ENCODE data around the gene NPAS4. TPM values are rescaled to one million over a fixed set of nuclear protein-coding genes. Genes with fewer than 3 reads are reported as not detected.

The NPAS4 gene
- total RNA-seq, 4 donors from 2014 or later, result not detected

DNA sequence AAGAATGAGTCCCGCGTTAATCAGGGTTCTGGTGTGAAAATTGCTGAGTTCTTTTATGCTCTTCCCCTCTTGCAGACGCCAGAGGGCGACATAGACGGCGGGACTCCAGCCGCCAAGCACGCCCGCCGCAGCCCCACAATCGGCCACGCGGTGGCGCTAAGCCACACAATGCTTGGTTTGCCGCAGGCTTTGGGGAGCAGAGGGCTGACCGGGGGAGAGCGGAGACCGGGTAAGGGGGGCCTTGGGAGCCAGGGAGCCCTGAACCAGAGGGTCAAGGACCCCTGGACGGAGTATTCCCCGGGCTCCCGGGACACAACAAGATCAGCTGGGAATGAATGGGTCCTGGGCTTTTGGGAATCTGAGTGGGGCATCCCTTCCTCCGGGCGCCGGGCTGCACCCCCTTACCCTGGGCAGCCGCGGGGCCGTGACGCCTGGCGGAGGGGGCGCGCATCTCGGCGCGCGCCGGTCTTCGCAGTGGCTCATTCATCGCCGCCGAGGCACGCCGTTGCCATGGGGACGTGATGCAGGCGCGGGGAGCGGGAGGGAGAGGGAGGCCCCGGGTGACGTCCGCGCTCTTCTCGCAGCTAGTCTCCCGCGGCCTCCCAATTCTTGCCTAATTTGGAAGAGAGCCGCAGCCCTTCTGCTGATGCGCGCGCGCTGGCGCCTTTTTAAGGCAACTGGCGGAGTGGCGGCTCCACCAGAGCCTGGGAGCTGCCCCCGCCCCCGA lies 12.2 kb upstream of the NPAS4 start:
- TF ChIP-seq, protein P1, sequence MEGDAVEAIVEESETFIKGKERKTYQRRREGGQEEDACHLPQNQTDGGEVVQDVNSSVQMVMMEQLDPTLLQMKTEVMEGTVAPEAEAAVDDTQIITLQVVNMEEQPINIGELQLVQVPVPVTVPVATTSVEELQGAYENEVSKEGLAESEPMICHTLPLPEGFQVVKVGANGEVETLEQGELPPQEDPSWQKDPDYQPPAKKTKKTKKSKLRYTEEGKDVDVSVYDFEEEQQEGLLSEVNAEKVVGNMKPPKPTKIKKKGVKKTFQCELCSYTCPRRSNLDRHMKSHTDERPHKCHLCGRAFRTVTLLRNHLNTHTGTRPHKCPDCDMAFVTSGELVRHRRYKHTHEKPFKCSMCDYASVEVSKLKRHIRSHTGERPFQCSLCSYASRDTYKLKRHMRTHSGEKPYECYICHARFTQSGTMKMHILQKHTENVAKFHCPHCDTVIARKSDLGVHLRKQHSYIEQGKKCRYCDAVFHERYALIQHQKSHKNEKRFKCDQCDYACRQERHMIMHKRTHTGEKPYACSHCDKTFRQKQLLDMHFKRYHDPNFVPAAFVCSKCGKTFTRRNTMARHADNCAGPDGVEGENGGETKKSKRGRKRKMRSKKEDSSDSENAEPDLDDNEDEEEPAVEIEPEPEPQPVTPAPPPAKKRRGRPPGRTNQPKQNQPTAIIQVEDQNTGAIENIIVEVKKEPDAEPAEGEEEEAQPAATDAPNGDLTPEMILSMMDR (IDR thresholded peaks at IDR 0.05), result peak; percentile 99 to 100
- no peak for TF ChIP-seq EP300 (IDR thresholded peaks at IDR 0.05)
- no peak for TF ChIP-seq POLR2A (IDR thresholded peaks at IDR 0.05)
- peak in 1 of 3 donors; percentile 29 for TF ChIP-seq POLR2AphosphoS5 (IDR thresholded peaks at IDR 0.05)
- peak; percentile 88 to 92 for DNase-seq (ENCODE audit: low spot score in 2 of 2)
- H3K27me3 ChIP-seq, result peaks cover 54% of the 10 kb centered on the region

DNA sequence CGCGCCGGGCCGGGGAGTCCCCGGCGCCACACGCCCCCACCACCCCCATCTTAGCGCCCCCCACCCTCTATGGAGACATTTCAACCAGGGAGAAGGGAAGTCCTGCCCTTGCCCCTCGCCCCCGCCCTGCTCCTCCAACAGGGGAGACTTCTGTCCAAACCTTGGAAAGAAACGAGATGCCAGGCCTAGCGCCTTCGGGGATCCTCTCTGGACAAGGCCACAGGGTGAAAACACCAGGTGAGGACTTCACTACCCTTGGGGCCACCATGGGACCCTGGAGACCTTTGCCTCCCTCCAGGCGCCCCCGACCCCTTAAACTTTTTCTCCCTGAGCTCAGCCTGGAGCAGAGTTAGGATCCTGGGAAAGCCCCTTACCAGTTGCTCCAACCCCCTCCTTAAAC lies 11.6 kb upstream of the NPAS4 start:
- Histone ChIP-seq H3K27me3 (peaks cover 54% of the 10 kb centered on the region), H3K36me3 (no peaks in the 10 kb centered on the region), H3K27ac (no peak overlapping the region), H3K4me3 (peak overlapping the region; percentile 42), H3K9me3 (no peaks in the 10 kb centered on the region), H3K4me1 (peaks cover 12% of the 10 kb centered on the region)
- DNase-seq (ENCODE audit: low spot score in 2 of 2), result no peak
- WGBS, result 24% methylated on average over 4 of the region's 15 CpGs
- no peak for TF ChIP-seq POLR2A (IDR thresholded peaks at IDR 0.05)
- TF ChIP-seq, protein P1 (IDR thresholded peaks at IDR 0.05), result no peak
- no peak for TF ChIP-seq EP300 (IDR thresholded peaks at IDR 0.05)
- TF ChIP-seq POLR2AphosphoS5 (IDR thresholded peaks at IDR 0.05), result no peak

More for the DNA sequence above, 12.2 kb upstream of the NPAS4 start:
- H3K36me3 ChIP-seq, result no peaks in the 10 kb centered on the region
- H3K4me1 ChIP-seq, result peaks cover 12% of the 10 kb centered on the region
- H3K4me3 ChIP-seq, result peak overlapping the region; percentile 42
- WGBS, result 0% methylated on average over 17 of the region's 63 CpGs
- H3K9me3 ChIP-seq, result no peaks in the 10 kb centered on the region
- no peak overlapping the region for H3K27ac ChIP-seq

DNA sequence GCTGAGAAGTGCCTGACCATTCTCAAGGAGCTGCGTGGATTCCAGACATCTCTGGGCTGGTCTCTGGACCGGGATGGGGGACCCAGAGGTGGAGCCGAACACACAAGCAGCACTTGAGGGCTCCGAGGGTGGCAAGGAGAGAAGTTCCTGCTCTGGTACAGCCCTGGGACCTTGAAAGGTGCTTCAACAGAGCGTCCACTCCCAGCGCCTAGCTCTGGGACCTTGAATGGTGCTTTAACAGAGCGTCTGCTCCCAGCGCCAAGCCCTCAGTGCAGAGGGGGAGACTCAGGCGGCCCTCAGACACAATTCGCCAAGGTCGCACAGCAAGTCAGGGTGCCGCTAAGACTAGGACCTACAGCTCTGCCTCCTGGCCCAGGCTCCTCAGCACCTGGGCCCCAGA lies 10.6 kb upstream of the NPAS4 start:
- TF ChIP-seq, protein P1 (IDR thresholded peaks at IDR 0.05), result no peak
- TF ChIP-seq POLR2A (IDR thresholded peaks at IDR 0.05) (no peak), POLR2AphosphoS5 (IDR thresholded peaks at IDR 0.05) (no peak), EP300 (IDR thresholded peaks at IDR 0.05) (no peak)
- H3K27me3 ChIP-seq, result peaks cover 59% of the 10 kb centered on the region
- H3K4me3 ChIP-seq, result no peak overlapping the region
- 60% methylated on average over 2 of the region's 12 CpGs for WGBS
- H3K9me3 ChIP-seq, result no peaks in the 10 kb centered on the region
- H3K36me3 ChIP-seq, result no peaks in the 10 kb centered on the region
- DNase-seq (ENCODE audit: low spot score in 2 of 2), result no peak
- peaks cover 12% of the 10 kb centered on the region for H3K4me1 ChIP-seq
- H3K27ac ChIP-seq, result no peak overlapping the region

DNA sequence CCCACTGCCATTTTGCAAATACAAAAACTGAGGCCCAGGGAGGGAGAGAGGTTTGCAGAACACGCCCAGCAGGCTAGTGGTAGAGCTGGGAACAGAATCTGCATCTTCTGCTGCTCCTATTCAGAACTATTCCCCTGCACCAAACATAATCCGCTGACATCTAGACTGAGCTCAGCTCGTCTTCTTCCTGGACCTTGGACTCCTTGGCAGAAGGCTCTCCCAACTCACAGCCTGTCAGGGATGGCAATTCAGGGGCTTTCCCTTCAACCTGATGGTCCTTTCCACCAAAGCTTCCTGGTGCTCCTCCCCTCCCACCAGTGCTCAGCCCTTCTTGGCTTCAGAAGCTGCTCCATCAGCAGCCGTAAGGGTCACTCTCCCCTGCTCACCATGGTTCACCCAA lies 9.5 kb upstream of the NPAS4 start:
- Histone ChIP-seq H3K27ac (no peak overlapping the region), H3K4me1 (peaks cover 12% of the 10 kb centered on the region), H3K36me3 (no peaks in the 10 kb centered on the region), H3K4me3 (no peak overlapping the region), H3K9me3 (no peaks in the 10 kb centered on the region), H3K27me3 (peaks cover 59% of the 10 kb centered on the region)
- 76% methylated on average over 3 of the region's 4 CpGs for whole genome bisulfite sequencing
- TF ChIP-seq, protein P1 (IDR thresholded peaks at IDR 0.05), result no peak
- TF ChIP-seq POLR2A (IDR thresholded peaks at IDR 0.05) (no peak), EP300 (IDR thresholded peaks at IDR 0.05) (no peak), POLR2AphosphoS5 (IDR thresholded peaks at IDR 0.05) (no peak)
- no peak for DNase-seq (ENCODE audit: low spot score in 2 of 2)

DNA sequence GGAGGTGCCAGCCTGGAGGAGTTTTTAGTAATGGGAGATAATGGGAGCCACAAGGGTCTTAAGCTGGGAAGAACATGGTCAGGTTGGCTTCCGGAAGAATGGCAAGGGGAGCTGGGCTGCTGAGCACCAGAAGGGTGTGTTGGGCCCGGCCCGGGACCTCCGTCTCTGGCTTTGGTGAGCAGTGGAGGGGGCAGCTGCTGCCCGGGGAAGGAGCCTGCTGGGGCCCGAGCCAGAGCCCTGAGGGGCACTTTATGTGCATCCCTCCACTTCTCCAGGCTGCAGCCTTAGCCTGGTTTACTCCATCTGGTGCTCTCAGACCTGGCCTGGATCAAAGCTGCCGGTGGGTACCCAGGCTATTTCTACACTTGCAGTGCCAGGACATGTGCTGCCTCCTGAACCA lies 8.7 kb upstream of the NPAS4 start:
- TF ChIP-seq POLR2A (IDR thresholded peaks at IDR 0.05), result no peak
- TF ChIP-seq, protein P1 (IDR thresholded peaks at IDR 0.05), result no peak
- no peak for TF ChIP-seq EP300 (IDR thresholded peaks at IDR 0.05)
- TF ChIP-seq POLR2AphosphoS5 (IDR thresholded peaks at IDR 0.05), result no peak
- H3K36me3 ChIP-seq, result no peaks in the 10 kb centered on the region
- no peak overlapping the region for H3K27ac ChIP-seq
- H3K9me3 ChIP-seq, result no peaks in the 10 kb centered on the region
- no peak overlapping the region for H3K4me3 ChIP-seq
- peaks cover 67% of the 10 kb centered on the region for H3K27me3 ChIP-seq
- WGBS, result 69% methylated on average over 6 of the region's 7 CpGs
- DNase-seq (ENCODE audit: low spot score in 2 of 2), result no peak
- H3K4me1 ChIP-seq, result peaks cover 12% of the 10 kb centered on the region
